ENCODE data around the gene GGA2.
A peak's percentile ranks its signal among the peaks of the same experiment; 100 is the strongest.

Gene GGA2

GRCh38 chr16:23510164-23510914 lies at the start of gene GGA2 (continued):
- TF ChIP-seq ZNF274 (IDR thresholded peaks at IDR 0.05; ENCODE audit: low read length) (no peak), ZNF274 (tag by site-specific recombination; IDR thresholded peaks at IDR 0.05; ENCODE audit: borderline replicate concordance) (no peak), ZNF114 (tag by site-specific recombination; IDR thresholded peaks at IDR 0.05) (no peak), ZBTB7A (tag by site-specific recombination; IDR thresholded peaks at IDR 0.05; ENCODE audit: low read depth) (no peak), ZNF362 (tag by site-specific recombination; IDR thresholded peaks at IDR 0.05) (no peak), ZNF23 (tag by site-specific recombination; IDR thresholded peaks at IDR 0.05; ENCODE audit: borderline replicate concordance) (no peak), ZBTB10 (tag by site-specific recombination; IDR thresholded peaks at IDR 0.05) (no peak), ZNF311 (tag by site-specific recombination; IDR thresholded peaks at IDR 0.05; ENCODE audit: borderline replicate concordance) (no peak), ZNF37A (tag by site-specific recombination; IDR thresholded peaks at IDR 0.05) (no peak), ZNF768 (tag by site-specific recombination; IDR thresholded peaks at IDR 0.05) (no peak), ZNF658 (tag by site-specific recombination; IDR thresholded peaks at IDR 0.05) (no peak), ZNF433 (tag by site-specific recombination; IDR thresholded peaks at IDR 0.05; ENCODE audit: low read depth) (no peak), ZNF350 (tag by site-specific recombination; IDR thresholded peaks at IDR 0.05) (no peak), ZNF785 (tag by site-specific recombination; IDR thresholded peaks at IDR 0.05) (no peak), ZNF416 (tag by site-specific recombination; IDR thresholded peaks at IDR 0.05) (no peak), ZNF529 (tag by site-specific recombination; IDR thresholded peaks at IDR 0.05; ENCODE audit: insufficient replicate concordance) (no peak), ZEB2 (tag by site-specific recombination; IDR thresholded peaks at IDR 0.05) (no peak), SP7 (tag by site-specific recombination; IDR thresholded peaks at IDR 0.05) (peak; percentile 52; the same call in 1 of the 2 replicates), ZBTB26 (tag by site-specific recombination; optimal IDR thresholded peaks at IDR 0.05) (peak; percentile 35), ZNF692 (tag by site-specific recombination; IDR thresholded peaks at IDR 0.05) (no peak), ZNF2 (tag by site-specific recombination; IDR thresholded peaks at IDR 0.05) (0 out of 2 replicates have a peak, but pooled peaks have one; percentile 38), ZNF24 (tag by site-specific recombination; IDR thresholded peaks at IDR 0.05) (no peak), ZNF211 (tag by site-specific recombination; IDR thresholded peaks at IDR 0.05; ENCODE audit: low read depth) (no peak), ZNF155 (tag by site-specific recombination; IDR thresholded peaks at IDR 0.05) (no peak), BCL6B (tag by site-specific recombination; IDR thresholded peaks at IDR 0.05) (no peak), ZNF660 (tag by site-specific recombination; IDR thresholded peaks at IDR 0.05) (peak; percentile 90), ZBTB20 (tag by site-specific recombination; IDR thresholded peaks at IDR 0.05) (no peak), ZFP41 (tag by site-specific recombination; IDR thresholded peaks at IDR 0.05; ENCODE audit: borderline replicate concordance) (no peak), ZNF747 (tag by site-specific recombination; IDR thresholded peaks at IDR 0.05) (no peak), ZNF366 (tag by site-specific recombination; conservative IDR thresholded peaks at IDR 0.05) (no peak), ZSCAN16 (tag by site-specific recombination; IDR thresholded peaks at IDR 0.05) (no peak), PATZ1 (tag by site-specific recombination; IDR thresholded peaks at IDR 0.05) (peak; percentile 95)

Data from HEK293 (cell line).